ENCODE results near the gene MCMBP.

The MCMBP gene

DNA sequence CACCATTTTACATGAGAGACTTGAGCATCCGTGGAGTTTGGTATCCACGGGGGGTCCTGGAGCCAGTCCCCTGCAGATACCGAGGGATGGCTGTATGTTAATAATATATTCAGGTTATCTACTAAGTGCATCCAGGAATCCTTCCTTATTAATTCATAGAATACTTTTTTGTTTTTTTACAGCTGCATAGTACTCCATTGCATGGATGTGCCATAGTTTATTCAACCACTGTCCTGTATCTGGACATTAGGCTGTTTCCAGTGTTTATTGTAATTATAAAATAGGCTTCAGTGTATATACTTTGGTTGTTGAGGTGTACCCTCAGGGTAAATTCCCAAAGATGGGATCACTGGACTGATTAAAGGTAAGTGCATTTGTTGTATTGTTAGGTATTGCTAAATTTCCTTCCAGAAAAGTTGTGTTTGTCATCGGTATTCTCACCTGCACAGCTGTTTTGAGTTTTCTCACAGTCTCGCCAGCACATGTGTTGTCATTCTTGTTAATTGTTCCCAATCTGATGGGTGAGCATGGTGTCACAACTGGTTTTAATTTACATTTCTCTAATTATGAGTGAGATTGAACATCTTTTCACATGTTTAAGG is 91.7 kb downstream of the MCMBP start:
- H3K4me1 ChIP-seq (ENCODE audit: control insufficient read depth, insufficient read depth, low read length) = peaks cover 14% of the 10 kb centered on the region
- ChIA-PET CTCF (interaction anchor here (0.7 to 1.3 kb wide), 2 partner anchors 10 to 88 kb away, joined by 5 to 6 read pairs; no protein-coding TSS in a partner anchor), POLR2A (no interaction called here)

More for the DNA sequence above, 91.7 kb downstream of the MCMBP start:
- Histone ChIP-seq H3K27ac (ENCODE audit: extremely low read depth, low read depth, low read length) (no peak overlapping the region), H3K9me3 (ENCODE audit: control insufficient read depth, insufficient read depth, low read depth, low read length) (no peaks in the 10 kb centered on the region), H3K36me3 (ENCODE audit: control insufficient read depth in 2 of 2, insufficient read depth in 1 of 2, low read length in 2 of 2) (no peaks in the 10 kb centered on the region), H3K4me3 (ENCODE audit: low read depth, low read length) (no peak overlapping the region)
- no peak for TF ChIP-seq RBAK (tag by site-specific recombination; IDR thresholded peaks at IDR 0.05)
- peak; percentile 69 for TF ChIP-seq ZNF146 (tag by site-specific recombination; IDR thresholded peaks at IDR 0.05)

Measured in HEK293 (cell line).